ENCODE data around the gene DAB1. TPM values are rescaled to one million over a fixed set of nuclear protein-coding genes. Genes with fewer than 3 reads are reported as not detected.

Gene DAB1
- total and polyA plus RNA-seq, 7 experiments from 2014 or later = 0.27 to 1.9 (median 0.43) TPM; not detected in 1

- no peak overlapping the region for H3K4me3 Mint-ChIP-seq
- peaks cover 0 to 3% (median 0%) of the 10 kb centered on the region in 11 donors for H3K9me3 Mint-ChIP-seq
- no peak for ATAC-seq
- no peaks in the 10 kb centered on the region for H3K4me1 Mint-ChIP-seq
- H3K27ac Mint-ChIP-seq = no peak overlapping the region
- H3K27me3 ChIP-seq (ENCODE audit: control insufficient read depth in 2 of 2, insufficient read depth in 2 of 2, low read length in 2 of 2) = no peaks in the 10 kb centered on the region
- ChIA-PET POLR2A (no interaction called here), CTCF (no interaction called here)
- H3K4me3 ChIP-seq (ENCODE audit: low read length) = no peak overlapping the region
- no peaks in the 10 kb centered on the region for H3K36me3 ChIP-seq (ENCODE audit: control insufficient read depth in 2 of 3, insufficient read depth in 3 of 3, low read length in 3 of 3)
- H3K36me3 Mint-ChIP-seq = no peaks in the 10 kb centered on the region
- H3K27ac ChIP-seq (ENCODE audit: low read depth, low read length) = no peak overlapping the region
- H3K27me3 Mint-ChIP-seq = peaks cover 0 to 16% (median 7%) of the 10 kb centered on the region in 5 donors
- no peak for DNase-seq
- intact Hi-C loops (cut with micrococcal nuclease) = no loop called here
- H3K9me3 ChIP-seq (ENCODE audit: control insufficient read depth in 2 of 3, low read length in 3 of 3) = no peaks in the 10 kb centered on the region
- H3K4me1 ChIP-seq (ENCODE audit: control insufficient read depth in 2 of 2, insufficient read depth in 2 of 2, low read length in 2 of 2) = no peaks in the 10 kb centered on the region
Observed at GRCh38 chr1:57464756-57465155, 40.9 kb upstream of the DAB1 start.

DNA sequence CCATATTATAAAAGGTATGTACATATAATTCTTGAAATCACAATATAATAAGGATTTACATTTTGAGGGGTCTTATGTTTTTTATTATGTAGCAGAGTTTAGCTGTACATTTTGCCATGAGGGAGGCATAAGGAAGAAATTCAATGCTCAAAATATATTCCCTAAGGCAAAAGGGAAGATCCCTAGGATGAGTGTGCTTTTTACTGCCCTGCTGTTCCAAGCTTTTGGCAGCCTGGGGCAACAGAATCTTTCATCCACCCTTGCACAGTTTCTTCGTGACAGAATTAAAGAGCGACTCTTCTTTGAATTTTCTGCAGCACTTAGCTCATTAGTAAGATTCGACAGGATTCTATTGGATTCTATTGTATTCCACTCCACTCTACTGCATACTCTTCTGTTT is 39.5 kb upstream of the DAB1 start:
- Histone ChIP-seq H3K27me3 (ENCODE audit: control insufficient read depth in 2 of 2, insufficient read depth in 2 of 2, low read length in 2 of 2) (no peaks in the 10 kb centered on the region), H3K27ac (ENCODE audit: low read depth, low read length) (no peak overlapping the region), H3K9me3 (ENCODE audit: control insufficient read depth in 2 of 3, low read length in 3 of 3) (no peaks in the 10 kb centered on the region), H3K4me1 (ENCODE audit: control insufficient read depth in 2 of 2, insufficient read depth in 2 of 2, low read length in 2 of 2) (no peaks in the 10 kb centered on the region), H3K36me3 (ENCODE audit: control insufficient read depth in 2 of 3, insufficient read depth in 3 of 3, low read length in 3 of 3) (no peaks in the 10 kb centered on the region), H3K4me3 (ENCODE audit: low read length) (no peak overlapping the region)
- H3K4me1 Mint-ChIP-seq = no peaks in the 10 kb centered on the region
- CTCF ChIA-PET = no interaction called here
- POLR2A ChIA-PET = no interaction called here
- peaks cover 0 to 16% (median 7%) of the 10 kb centered on the region in 5 donors for H3K27me3 Mint-ChIP-seq
- H3K27ac Mint-ChIP-seq = no peak overlapping the region
- peaks cover 0 to 3% (median 0%) of the 10 kb centered on the region in 11 donors for H3K9me3 Mint-ChIP-seq
- DNase-seq (no peak), ATAC-seq (no peak)
- intact Hi-C loops (cut with micrococcal nuclease) = no loop called here
- H3K36me3 Mint-ChIP-seq = no peaks in the 10 kb centered on the region
- no peak overlapping the region for H3K4me3 Mint-ChIP-seq

GRCh38 chr1:57461405-57461804 is 37.5 kb upstream of the DAB1 start:
- no peak overlapping the region for H3K27ac Mint-ChIP-seq
- no peaks in the 10 kb centered on the region for H3K4me1 Mint-ChIP-seq
- peaks cover 0 to 16% (median 5%) of the 10 kb centered on the region in 11 donors for H3K9me3 Mint-ChIP-seq
- no peaks in the 10 kb centered on the region for H3K36me3 ChIP-seq (ENCODE audit: control insufficient read depth in 2 of 3, insufficient read depth in 3 of 3, low read length in 3 of 3)
- ChIA-PET CTCF (no interaction called here), POLR2A (no interaction called here)
- no peaks in the 10 kb centered on the region for H3K27me3 ChIP-seq (ENCODE audit: control insufficient read depth in 2 of 2, insufficient read depth in 2 of 2, low read length in 2 of 2)
- DNase-seq (no peak), ATAC-seq (no peak)
- no peak overlapping the region for H3K4me3 Mint-ChIP-seq
- intact Hi-C loops (cut with micrococcal nuclease) = no loop called here
- peaks cover 0 to 17% (median 8%) of the 10 kb centered on the region in 5 donors for H3K27me3 Mint-ChIP-seq
- H3K4me1 ChIP-seq (ENCODE audit: control insufficient read depth in 2 of 2, insufficient read depth in 2 of 2, low read length in 2 of 2) = no peaks in the 10 kb centered on the region
- H3K27ac ChIP-seq (ENCODE audit: low read depth, low read length) = no peak overlapping the region
- H3K4me3 ChIP-seq (ENCODE audit: low read length) = no peak overlapping the region
- H3K36me3 Mint-ChIP-seq = no peaks in the 10 kb centered on the region
- H3K9me3 ChIP-seq (ENCODE audit: control insufficient read depth in 2 of 3, low read length in 3 of 3) = no peaks in the 10 kb centered on the region

- intact Hi-C loops (cut with micrococcal nuclease) = no loop called here
- H3K9me3 Mint-ChIP-seq = peaks cover 0 to 9% (median 3%) of the 10 kb centered on the region in 11 donors
- H3K27me3 Mint-ChIP-seq = peaks cover 0 to 31% (median 20%) of the 10 kb centered on the region in 5 donors
Observed at GRCh38 chr1:57451516-57451915, 27.7 kb upstream of the DAB1 start.

GRCh38 chr1:57450981-57451380 is 27.1 kb upstream of the DAB1 start:
- Histone ChIP-seq H3K27ac (ENCODE audit: low read depth, low read length) (no peak overlapping the region), H3K36me3 (ENCODE audit: control insufficient read depth in 2 of 3, insufficient read depth in 3 of 3, low read length in 3 of 3) (no peaks in the 10 kb centered on the region), H3K9me3 (ENCODE audit: control insufficient read depth in 2 of 3, low read length in 3 of 3) (no peaks in the 10 kb centered on the region), H3K4me1 (ENCODE audit: control insufficient read depth in 2 of 2, insufficient read depth in 2 of 2, low read length in 2 of 2) (no peaks in the 10 kb centered on the region), H3K4me3 (ENCODE audit: low read length) (no peak overlapping the region), H3K27me3 (ENCODE audit: control insufficient read depth in 2 of 2, insufficient read depth in 2 of 2, low read length in 2 of 2) (no peaks in the 10 kb centered on the region)
- no peaks in the 10 kb centered on the region for H3K4me1 Mint-ChIP-seq
- no peak overlapping the region for H3K4me3 Mint-ChIP-seq
- no peaks in the 10 kb centered on the region for H3K36me3 Mint-ChIP-seq
- peaks cover 0 to 9% (median 3%) of the 10 kb centered on the region in 11 donors for H3K9me3 Mint-ChIP-seq
- intact Hi-C loops (cut with micrococcal nuclease) = no loop called here
- POLR2A ChIA-PET = no interaction called here
- CTCF ChIA-PET = no interaction called here
- H3K27me3 Mint-ChIP-seq = peaks cover 0 to 30% (median 23%) of the 10 kb centered on the region in 5 donors
- DNase-seq (no peak), ATAC-seq (no peak)
- no peak overlapping the region for H3K27ac Mint-ChIP-seq

More at GRCh38 chr1:57451516-57451915, 27.7 kb upstream of the DAB1 start:
- no peaks in the 10 kb centered on the region for H3K4me1 ChIP-seq (ENCODE audit: control insufficient read depth in 2 of 2, insufficient read depth in 2 of 2, low read length in 2 of 2)
- no peaks in the 10 kb centered on the region for H3K9me3 ChIP-seq (ENCODE audit: control insufficient read depth in 2 of 3, low read length in 3 of 3)
- H3K36me3 Mint-ChIP-seq = no peaks in the 10 kb centered on the region
- H3K4me3 ChIP-seq (ENCODE audit: low read length) = no peak overlapping the region
- DNase-seq (no peak), ATAC-seq (no peak)
- H3K4me3 Mint-ChIP-seq = no peak overlapping the region
- POLR2A ChIA-PET = no interaction called here
- no peaks in the 10 kb centered on the region for H3K36me3 ChIP-seq (ENCODE audit: control insufficient read depth in 2 of 3, insufficient read depth in 3 of 3, low read length in 3 of 3)
- no peaks in the 10 kb centered on the region for H3K4me1 Mint-ChIP-seq
- no peaks in the 10 kb centered on the region for H3K27me3 ChIP-seq (ENCODE audit: control insufficient read depth in 2 of 2, insufficient read depth in 2 of 2, low read length in 2 of 2)
- CTCF ChIA-PET = no interaction called here
- no peak overlapping the region for H3K27ac Mint-ChIP-seq
- H3K27ac ChIP-seq (ENCODE audit: low read depth, low read length) = no peak overlapping the region

- no peaks in the 10 kb centered on the region for H3K9me3 ChIP-seq (ENCODE audit: control insufficient read depth in 2 of 3, low read length in 3 of 3)
- no peak for DNase-seq
- POLR2A ChIA-PET = no interaction called here
- CTCF ChIA-PET = no interaction called here
- H3K27ac Mint-ChIP-seq = no peak overlapping the region
- H3K9me3 Mint-ChIP-seq = peaks cover 0 to 10% (median 0%) of the 10 kb centered on the region in 11 donors
- H3K27me3 ChIP-seq (ENCODE audit: control insufficient read depth in 2 of 2, insufficient read depth in 2 of 2, low read length in 2 of 2) = no peaks in the 10 kb centered on the region
- intact Hi-C loops (cut with micrococcal nuclease) = no loop called here
- H3K4me1 Mint-ChIP-seq = no peaks in the 10 kb centered on the region
- no peak for ATAC-seq
- no peak overlapping the region for H3K27ac ChIP-seq (ENCODE audit: low read depth, low read length)
- H3K27me3 Mint-ChIP-seq = peaks cover 0 to 30% (median 18%) of the 10 kb centered on the region in 5 donors
- no peaks in the 10 kb centered on the region for H3K36me3 ChIP-seq (ENCODE audit: control insufficient read depth in 2 of 3, insufficient read depth in 3 of 3, low read length in 3 of 3)
- no peaks in the 10 kb centered on the region for H3K36me3 Mint-ChIP-seq
- no peak overlapping the region for H3K4me3 Mint-ChIP-seq
- no peak overlapping the region for H3K4me3 ChIP-seq (ENCODE audit: low read length)
- H3K4me1 ChIP-seq (ENCODE audit: control insufficient read depth in 2 of 2, insufficient read depth in 2 of 2, low read length in 2 of 2) = no peaks in the 10 kb centered on the region
Observed at GRCh38 chr1:57447551-57447950, 23.7 kb upstream of the DAB1 start.

- Histone ChIP-seq H3K27me3 (ENCODE audit: control insufficient read depth in 2 of 2, insufficient read depth in 2 of 2, low read length in 2 of 2) (no peaks in the 10 kb centered on the region), H3K4me3 (ENCODE audit: low read length) (no peak overlapping the region), H3K4me1 (ENCODE audit: control insufficient read depth in 2 of 2, insufficient read depth in 2 of 2, low read length in 2 of 2) (no peaks in the 10 kb centered on the region), H3K27ac (ENCODE audit: low read depth, low read length) (no peak overlapping the region), H3K9me3 (ENCODE audit: control insufficient read depth in 2 of 3, low read length in 3 of 3) (no peaks in the 10 kb centered on the region), H3K36me3 (ENCODE audit: control insufficient read depth in 2 of 3, insufficient read depth in 3 of 3, low read length in 3 of 3) (no peaks in the 10 kb centered on the region)
- H3K4me1 Mint-ChIP-seq = no peaks in the 10 kb centered on the region
- ATAC-seq (no peak), DNase-seq (no peak)
- H3K36me3 Mint-ChIP-seq = no peaks in the 10 kb centered on the region
- no peak overlapping the region for H3K4me3 Mint-ChIP-seq
- no peak overlapping the region for H3K27ac Mint-ChIP-seq
- CTCF ChIA-PET = no interaction called here
- intact Hi-C loops (cut with micrococcal nuclease) = no loop called here
- H3K27me3 Mint-ChIP-seq = peaks cover 0 to 18% (median 7%) of the 10 kb centered on the region in 5 donors
- peaks cover 0 to 5% (median 0%) of the 10 kb centered on the region in 11 donors for H3K9me3 Mint-ChIP-seq
- POLR2A ChIA-PET = no interaction called here
Observed at GRCh38 chr1:57443004-57443403, 19.1 kb upstream of the DAB1 start.
